ENCODE results near the gene FBXW11. TPM values are rescaled to one million over a fixed set of nuclear protein-coding genes. Genes with fewer than 3 reads are reported as not detected.

The FBXW11 gene
- total RNA-seq, 4 donors from 2014 or later = 41.1 to 49.7 (median 43.0) TPM

DNA sequence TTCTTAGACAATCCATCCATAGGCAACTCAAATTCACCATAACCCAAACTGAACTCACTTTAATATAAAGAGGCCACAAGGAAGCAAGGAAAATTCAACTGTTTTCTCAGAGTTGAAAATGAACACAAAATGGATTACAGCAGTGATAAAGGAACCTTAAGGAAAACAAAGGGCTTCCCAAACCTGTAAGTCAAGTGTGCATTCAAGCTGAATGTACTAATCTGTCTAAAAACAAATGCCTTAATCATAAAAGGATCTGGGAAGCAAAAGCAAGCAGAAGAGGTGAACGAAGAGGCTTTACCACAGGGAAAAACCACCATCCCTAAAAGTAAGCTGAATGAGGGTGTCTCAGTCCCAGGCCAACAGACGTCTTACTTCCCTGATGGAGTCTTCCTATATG lies 13.6 kb downstream of the FBXW11 start:
- peaks cover 4% of the 10 kb centered on the region for H3K36me3 ChIP-seq
- no peaks in the 10 kb centered on the region for H3K27me3 ChIP-seq
- no peaks in the 10 kb centered on the region for H3K9me3 ChIP-seq
- DNase-seq (ENCODE audit: low spot score in 2 of 2) = no peak
- no peak overlapping the region for H3K27ac ChIP-seq
- H3K4me3 ChIP-seq = no peak overlapping the region
- 75% methylated on average over 2 of the region's 2 CpGs for WGBS
- TF ChIP-seq, protein P1, sequence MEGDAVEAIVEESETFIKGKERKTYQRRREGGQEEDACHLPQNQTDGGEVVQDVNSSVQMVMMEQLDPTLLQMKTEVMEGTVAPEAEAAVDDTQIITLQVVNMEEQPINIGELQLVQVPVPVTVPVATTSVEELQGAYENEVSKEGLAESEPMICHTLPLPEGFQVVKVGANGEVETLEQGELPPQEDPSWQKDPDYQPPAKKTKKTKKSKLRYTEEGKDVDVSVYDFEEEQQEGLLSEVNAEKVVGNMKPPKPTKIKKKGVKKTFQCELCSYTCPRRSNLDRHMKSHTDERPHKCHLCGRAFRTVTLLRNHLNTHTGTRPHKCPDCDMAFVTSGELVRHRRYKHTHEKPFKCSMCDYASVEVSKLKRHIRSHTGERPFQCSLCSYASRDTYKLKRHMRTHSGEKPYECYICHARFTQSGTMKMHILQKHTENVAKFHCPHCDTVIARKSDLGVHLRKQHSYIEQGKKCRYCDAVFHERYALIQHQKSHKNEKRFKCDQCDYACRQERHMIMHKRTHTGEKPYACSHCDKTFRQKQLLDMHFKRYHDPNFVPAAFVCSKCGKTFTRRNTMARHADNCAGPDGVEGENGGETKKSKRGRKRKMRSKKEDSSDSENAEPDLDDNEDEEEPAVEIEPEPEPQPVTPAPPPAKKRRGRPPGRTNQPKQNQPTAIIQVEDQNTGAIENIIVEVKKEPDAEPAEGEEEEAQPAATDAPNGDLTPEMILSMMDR (IDR thresholded peaks at IDR 0.05) = no peak
- no peak for TF ChIP-seq POLR2AphosphoS5 (IDR thresholded peaks at IDR 0.05)
- no peak for TF ChIP-seq POLR2A (IDR thresholded peaks at IDR 0.05)
- no peak for TF ChIP-seq EP300 (IDR thresholded peaks at IDR 0.05)
- H3K4me1 ChIP-seq = peaks cover 19% of the 10 kb centered on the region

DNA sequence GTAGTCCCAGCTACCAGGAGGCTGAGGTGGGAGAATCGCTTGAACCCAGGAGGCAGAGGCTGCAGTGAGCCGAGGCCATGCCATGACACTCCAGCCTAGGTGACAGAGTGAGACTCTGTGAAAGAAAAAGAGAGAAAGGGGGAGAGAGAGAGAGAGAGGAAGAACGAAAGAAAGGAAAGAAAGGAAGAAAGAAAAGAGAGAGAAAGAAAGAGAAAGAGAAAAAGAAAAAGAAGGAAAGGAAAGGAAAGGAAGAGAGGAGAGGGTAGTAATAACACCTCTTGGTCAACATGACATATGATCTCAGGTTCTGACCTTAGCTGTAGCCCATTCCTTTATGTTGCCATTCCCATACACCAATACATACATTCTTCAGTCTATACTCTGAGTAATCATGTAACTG lies 14.1 kb downstream of the FBXW11 start:
- peaks cover 19% of the 10 kb centered on the region for H3K4me1 ChIP-seq
- 90% methylated on average over 3 of the region's 3 CpGs for WGBS
- no peak for DNase-seq (ENCODE audit: low spot score in 2 of 2)

DNA sequence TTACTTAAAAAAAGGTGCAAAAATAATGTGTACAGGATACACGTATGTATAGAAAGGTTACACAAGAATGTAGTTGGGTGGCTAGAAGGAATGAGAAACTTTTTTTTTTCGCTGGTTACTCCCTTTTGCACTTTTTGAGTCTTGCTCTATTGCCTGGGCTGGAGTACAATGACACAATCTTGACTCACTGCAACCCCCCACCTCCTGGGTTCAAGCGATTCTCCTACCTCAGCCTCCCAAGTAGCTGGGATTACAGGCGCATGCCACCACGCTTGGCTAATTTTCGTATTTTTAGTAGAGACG lies 15.8 kb downstream of the FBXW11 start:
- Histone ChIP-seq H3K27ac (no peak overlapping the region), H3K9me3 (no peaks in the 10 kb centered on the region), H3K4me3 (no peak overlapping the region), H3K27me3 (no peaks in the 10 kb centered on the region), H3K36me3 (peaks cover 8% of the 10 kb centered on the region), H3K4me1 (peaks cover 19% of the 10 kb centered on the region)
- WGBS = 94% methylated on average over 7 of the region's 7 CpGs
- TF ChIP-seq EP300 (IDR thresholded peaks at IDR 0.05) = no peak
- no peak for DNase-seq (ENCODE audit: low spot score in 2 of 2)

More for the DNA sequence above, 14.1 kb downstream of the FBXW11 start:
- H3K27me3 ChIP-seq = no peaks in the 10 kb centered on the region
- H3K9me3 ChIP-seq = no peaks in the 10 kb centered on the region
- H3K27ac ChIP-seq = no peak overlapping the region
- H3K36me3 ChIP-seq = peaks cover 4% of the 10 kb centered on the region
- H3K4me3 ChIP-seq = no peak overlapping the region
- no peak for TF ChIP-seq POLR2A (IDR thresholded peaks at IDR 0.05)
- TF ChIP-seq, protein P1 (IDR thresholded peaks at IDR 0.05) = no peak
- TF ChIP-seq EP300 (IDR thresholded peaks at IDR 0.05) = no peak
- TF ChIP-seq POLR2AphosphoS5 (IDR thresholded peaks at IDR 0.05) = no peak

DNA sequence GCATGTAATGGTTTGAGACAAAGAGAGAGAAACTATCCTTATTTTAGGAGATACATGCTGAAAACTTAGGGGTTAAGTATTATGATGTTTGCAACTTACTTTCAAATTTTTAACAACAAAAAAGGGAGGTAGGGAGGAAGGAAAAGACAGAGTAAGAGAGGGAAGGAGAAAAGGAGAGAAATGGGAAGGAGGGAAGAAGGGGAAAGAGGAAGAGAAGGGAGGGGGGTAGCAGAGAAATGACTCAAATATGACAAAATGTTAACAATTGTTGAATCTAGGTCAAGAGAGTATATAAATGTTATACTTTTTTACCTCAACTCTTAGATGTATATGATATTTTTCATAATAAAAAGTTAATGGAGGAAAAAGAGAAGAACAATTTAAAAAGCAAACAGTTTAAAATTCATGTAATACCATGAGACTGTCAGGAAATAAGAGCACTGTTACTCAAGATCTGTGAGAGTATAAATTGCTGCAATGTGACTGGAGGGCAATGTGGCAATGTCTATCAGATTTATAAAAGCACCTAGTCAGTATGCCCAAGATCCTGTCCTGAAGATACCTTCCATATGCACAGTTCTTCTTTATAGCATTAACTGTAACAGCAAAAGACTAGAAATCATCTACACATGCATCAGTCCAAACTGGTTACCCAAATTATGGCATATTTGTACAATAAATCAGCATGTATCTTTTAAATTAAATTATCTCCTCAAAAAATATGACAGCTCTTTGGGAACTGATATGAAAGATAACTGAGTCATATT lies 16.3 kb downstream of the FBXW11 start:
- TF ChIP-seq POLR2AphosphoS5 (IDR thresholded peaks at IDR 0.05) (no peak), EP300 (IDR thresholded peaks at IDR 0.05) (no peak)
- peaks cover 19% of the 10 kb centered on the region for H3K4me1 ChIP-seq
- no peak for DNase-seq (ENCODE audit: low spot score in 2 of 2)

DNA sequence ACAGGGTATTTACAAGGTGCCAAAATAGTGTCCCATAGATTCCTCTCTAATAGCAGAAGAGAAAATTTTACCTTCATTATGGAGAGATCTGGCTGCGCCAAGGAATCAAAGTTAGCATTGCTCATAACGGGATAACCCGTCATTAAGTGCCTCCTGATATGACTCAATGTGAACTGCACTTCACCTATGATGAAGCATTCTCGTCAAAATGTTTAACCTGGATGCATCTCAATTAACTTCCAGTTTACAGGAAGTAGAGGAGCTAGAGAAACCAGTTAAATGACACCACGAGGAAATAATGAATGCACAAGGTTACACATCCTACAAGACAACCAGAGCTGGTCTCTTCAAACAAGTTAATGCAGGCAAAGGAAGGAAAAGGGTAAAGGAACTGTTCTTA lies 17.2 kb downstream of the FBXW11 start:
- peaks cover 19% of the 10 kb centered on the region for H3K4me1 ChIP-seq
- 49% methylated on average over 5 of the region's 5 CpGs for WGBS
- H3K36me3 ChIP-seq = peaks cover 7% of the 10 kb centered on the region
- H3K9me3 ChIP-seq = no peaks in the 10 kb centered on the region
- no peak overlapping the region for H3K27ac ChIP-seq
- H3K27me3 ChIP-seq = no peaks in the 10 kb centered on the region
- no peak overlapping the region for H3K4me3 ChIP-seq
- no peak for DNase-seq (ENCODE audit: low spot score in 2 of 2)
- peak in 1 of 3 donors; percentile 52 for TF ChIP-seq POLR2AphosphoS5 (IDR thresholded peaks at IDR 0.05)
- TF ChIP-seq, protein P1 (IDR thresholded peaks at IDR 0.05) = no peak

More for the DNA sequence above, 16.3 kb downstream of the FBXW11 start:
- Histone ChIP-seq H3K4me3 (no peak overlapping the region), H3K27me3 (no peaks in the 10 kb centered on the region), H3K9me3 (no peaks in the 10 kb centered on the region), H3K36me3 (peaks cover 8% of the 10 kb centered on the region), H3K27ac (no peak overlapping the region)

DNA sequence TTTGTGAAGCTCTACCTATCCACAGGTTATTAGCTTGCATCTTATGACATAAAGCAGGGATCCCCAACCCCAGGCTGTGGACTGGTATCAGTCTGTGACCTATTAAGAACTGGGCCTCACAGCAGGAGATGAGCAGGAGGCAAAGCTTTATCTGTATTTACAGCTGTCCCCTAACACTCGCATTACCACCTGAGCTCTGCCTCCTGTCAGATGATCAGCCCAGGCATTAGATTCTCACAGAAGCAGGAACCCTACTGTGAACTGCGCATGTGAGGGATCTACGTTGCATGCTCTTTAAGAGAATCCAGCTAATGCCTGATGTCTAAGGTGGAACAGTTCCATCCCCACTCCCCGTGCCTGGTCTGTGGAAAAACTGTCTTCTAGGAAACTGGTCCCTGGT lies 19.7 kb downstream of the FBXW11 start:
- Histone ChIP-seq H3K36me3 (peaks cover 4% of the 10 kb centered on the region), H3K4me1 (peaks cover 19% of the 10 kb centered on the region), H3K27ac (no peak overlapping the region), H3K27me3 (no peaks in the 10 kb centered on the region), H3K4me3 (no peak overlapping the region), H3K9me3 (no peaks in the 10 kb centered on the region)
- no peak for DNase-seq (ENCODE audit: low spot score in 2 of 2)
- no peak for TF ChIP-seq POLR2AphosphoS5 (IDR thresholded peaks at IDR 0.05)
- TF ChIP-seq, protein P1 (IDR thresholded peaks at IDR 0.05) = no peak
- TF ChIP-seq EP300 (IDR thresholded peaks at IDR 0.05) = no peak
- TF ChIP-seq POLR2A (IDR thresholded peaks at IDR 0.05) = no peak
- WGBS = 100% methylated on average over 4 of the region's 4 CpGs

All from suprapubic skin (tissue), 4 donors.